Tibial nerve (tissue), 3 donors: Measurements from ENCODE around the gene PRPF40B.

Experiments used
- POLR2A ChIP-seq, 2 donors: fragments of 450-650 bp; IDR thresholded peaks; one replicate each; pipeline ENCODE4 v1.6.1; 2017; ENCODE audit warnings: antibody characterized with exemption in 2 of 2, mild to moderate bottlenecking in 2 of 2, moderate library complexity in 2 of 2
- TF ChIP-seq, protein P1 (sequence below), 5 experiments: fragments of 200-600 bp in 3 of 5; fragments of 450-650 bp in 2 of 5; sonication (generic) in 3 of 5; IDR thresholded peaks; one replicate each; pipeline ENCODE4 v1.5.1; 2016 to 2019; ENCODE audit warnings: antibody characterized with exemption in 5 of 5, mild to moderate bottlenecking in 3 of 5, moderate library complexity in 2 of 5

DNA sequence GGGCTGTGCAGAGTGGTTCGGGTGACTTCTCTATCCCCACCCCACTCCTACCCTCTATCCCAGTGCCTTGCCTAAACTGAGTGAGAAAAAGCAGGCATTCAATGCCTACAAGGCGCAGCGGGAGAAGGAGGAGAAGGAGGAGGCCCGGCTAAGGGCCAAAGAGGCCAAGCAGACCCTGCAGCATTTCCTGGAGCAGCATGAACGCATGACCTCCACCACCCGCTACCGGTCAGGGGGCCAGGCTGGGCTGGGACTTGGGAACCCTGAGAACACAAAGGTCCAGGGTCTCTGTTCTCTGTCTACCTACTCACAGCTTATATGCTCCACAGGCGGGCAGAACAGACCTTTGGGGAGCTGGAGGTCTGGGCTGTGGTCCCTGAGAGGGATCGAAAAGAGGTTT, 11.7 kb downstream of the PRPF40B start:
- no peak for TF ChIP-seq POLR2A (IDR thresholded peaks at IDR 0.05)
- TF ChIP-seq, protein P1, sequence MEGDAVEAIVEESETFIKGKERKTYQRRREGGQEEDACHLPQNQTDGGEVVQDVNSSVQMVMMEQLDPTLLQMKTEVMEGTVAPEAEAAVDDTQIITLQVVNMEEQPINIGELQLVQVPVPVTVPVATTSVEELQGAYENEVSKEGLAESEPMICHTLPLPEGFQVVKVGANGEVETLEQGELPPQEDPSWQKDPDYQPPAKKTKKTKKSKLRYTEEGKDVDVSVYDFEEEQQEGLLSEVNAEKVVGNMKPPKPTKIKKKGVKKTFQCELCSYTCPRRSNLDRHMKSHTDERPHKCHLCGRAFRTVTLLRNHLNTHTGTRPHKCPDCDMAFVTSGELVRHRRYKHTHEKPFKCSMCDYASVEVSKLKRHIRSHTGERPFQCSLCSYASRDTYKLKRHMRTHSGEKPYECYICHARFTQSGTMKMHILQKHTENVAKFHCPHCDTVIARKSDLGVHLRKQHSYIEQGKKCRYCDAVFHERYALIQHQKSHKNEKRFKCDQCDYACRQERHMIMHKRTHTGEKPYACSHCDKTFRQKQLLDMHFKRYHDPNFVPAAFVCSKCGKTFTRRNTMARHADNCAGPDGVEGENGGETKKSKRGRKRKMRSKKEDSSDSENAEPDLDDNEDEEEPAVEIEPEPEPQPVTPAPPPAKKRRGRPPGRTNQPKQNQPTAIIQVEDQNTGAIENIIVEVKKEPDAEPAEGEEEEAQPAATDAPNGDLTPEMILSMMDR (IDR thresholded peaks at IDR 0.05) = no peak
